Neural progenitor cell (in vitro differentiated cells): Measurements from ENCODE around the gene TMEM106B.

Experiments
- EZH2 ChIP-seq: fragments of 200-600 bp; sonication (generic); IDR thresholded peaks from 2 replicates; pipeline ENCODE4 v1.6.1; 2017; ENCODE audit warnings: antibody characterized with exemption, mild to moderate bottlenecking, moderate library complexity
- TF ChIP-seq, protein P1 (sequence below): fragments of 200-600 bp; sonication (generic); IDR thresholded peaks from 2 replicates; pipeline ENCODE4 v1.5.1; 2017; ENCODE audit warnings: antibody characterized with exemption, mild to moderate bottlenecking

DNA sequence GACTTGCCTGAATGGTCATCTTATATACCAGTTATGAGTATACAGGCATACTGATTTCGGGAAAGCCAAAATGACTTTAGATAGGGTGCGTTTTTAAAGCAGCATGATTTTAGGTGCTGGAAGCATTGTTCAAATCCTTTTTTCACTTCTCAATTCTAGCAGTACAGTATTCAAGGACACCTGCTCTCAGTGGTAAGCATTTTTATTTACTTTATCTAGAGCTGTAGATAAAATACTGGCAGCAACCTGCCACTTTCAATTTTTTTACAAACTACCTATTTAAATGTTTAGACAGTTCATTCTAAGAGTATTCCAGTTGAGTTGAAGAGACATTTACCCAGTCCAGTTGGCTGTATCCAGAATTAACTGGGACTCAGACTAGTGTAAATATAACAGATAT, 33.6 kb downstream of the TMEM106B start:
- TF ChIP-seq, protein P1, sequence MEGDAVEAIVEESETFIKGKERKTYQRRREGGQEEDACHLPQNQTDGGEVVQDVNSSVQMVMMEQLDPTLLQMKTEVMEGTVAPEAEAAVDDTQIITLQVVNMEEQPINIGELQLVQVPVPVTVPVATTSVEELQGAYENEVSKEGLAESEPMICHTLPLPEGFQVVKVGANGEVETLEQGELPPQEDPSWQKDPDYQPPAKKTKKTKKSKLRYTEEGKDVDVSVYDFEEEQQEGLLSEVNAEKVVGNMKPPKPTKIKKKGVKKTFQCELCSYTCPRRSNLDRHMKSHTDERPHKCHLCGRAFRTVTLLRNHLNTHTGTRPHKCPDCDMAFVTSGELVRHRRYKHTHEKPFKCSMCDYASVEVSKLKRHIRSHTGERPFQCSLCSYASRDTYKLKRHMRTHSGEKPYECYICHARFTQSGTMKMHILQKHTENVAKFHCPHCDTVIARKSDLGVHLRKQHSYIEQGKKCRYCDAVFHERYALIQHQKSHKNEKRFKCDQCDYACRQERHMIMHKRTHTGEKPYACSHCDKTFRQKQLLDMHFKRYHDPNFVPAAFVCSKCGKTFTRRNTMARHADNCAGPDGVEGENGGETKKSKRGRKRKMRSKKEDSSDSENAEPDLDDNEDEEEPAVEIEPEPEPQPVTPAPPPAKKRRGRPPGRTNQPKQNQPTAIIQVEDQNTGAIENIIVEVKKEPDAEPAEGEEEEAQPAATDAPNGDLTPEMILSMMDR = no peak
- TF ChIP-seq EZH2 = no peak
